Measurements from ENCODE around the gene COL4A6.

Gene COL4A6

DNA sequence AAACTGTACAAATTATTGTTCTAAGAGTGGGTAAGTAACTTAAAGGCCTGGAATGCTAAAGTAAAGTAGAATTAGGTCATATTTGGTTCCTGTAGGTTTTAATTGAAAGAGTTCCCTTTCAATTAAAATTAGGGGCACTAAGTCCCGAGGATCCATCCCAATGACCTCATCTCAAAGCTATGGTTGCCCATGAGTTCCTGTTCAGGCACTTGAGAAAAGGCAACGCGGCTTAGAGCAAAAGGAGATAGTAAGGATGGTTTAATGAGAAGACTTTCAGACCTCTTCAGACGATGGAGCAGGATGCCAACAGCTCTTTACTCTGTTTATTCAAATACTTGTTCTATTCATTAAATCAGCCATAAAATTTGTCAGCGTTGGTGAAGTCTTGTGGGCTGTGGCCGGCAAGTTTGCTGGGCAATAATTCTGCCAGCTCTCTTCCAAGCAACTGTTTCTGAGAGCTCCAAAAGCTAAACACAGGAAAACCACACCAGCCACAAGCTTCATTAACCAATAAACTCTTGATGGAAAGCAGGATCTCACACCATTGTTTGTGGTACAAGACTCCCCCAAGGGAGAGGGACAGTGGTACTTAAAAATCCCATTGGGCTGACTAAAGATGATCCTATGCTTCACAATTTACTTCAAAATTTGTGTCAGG, 167.4 kb downstream of the COL4A6 start:
- no peak for DNase-seq (ENCODE audit: low read depth in 2 of 2)

- no peak for DNase-seq (ENCODE audit: low read depth in 2 of 2)
These were observed 167.9 kb downstream of the COL4A6 start for GRCh38 chrX:108270280-108270679.

GRCh38 chrX:108268434-108269080, 169.7 kb downstream of the COL4A6 start:
- DNase-seq (ENCODE audit: low read depth in 2 of 2) = no peak

DNA sequence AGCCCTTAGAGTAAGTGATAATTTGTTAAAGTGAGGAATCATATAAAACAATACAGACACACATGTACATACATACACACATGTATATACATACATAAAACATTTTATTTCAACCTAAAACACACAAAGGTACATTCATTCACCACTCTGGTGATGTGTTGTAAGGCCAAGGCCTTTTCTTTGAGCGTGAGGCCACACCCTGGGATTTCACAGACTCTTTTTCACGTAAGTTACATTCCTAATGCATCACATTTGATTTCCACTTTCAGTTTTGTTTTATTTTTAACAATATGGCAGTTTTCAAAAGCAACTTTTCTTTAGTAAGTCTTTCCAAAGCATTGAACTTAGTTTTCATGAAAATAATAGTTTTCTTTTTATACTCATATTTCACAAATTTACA, 170.7 kb downstream of the COL4A6 start:
- DNase-seq (ENCODE audit: low read depth in 2 of 2) = no peak

GRCh38 chrX:108264376-108264775, 173.8 kb downstream of the COL4A6 start:
- DNase-seq (ENCODE audit: low read depth in 2 of 2) = no peak

DNA sequence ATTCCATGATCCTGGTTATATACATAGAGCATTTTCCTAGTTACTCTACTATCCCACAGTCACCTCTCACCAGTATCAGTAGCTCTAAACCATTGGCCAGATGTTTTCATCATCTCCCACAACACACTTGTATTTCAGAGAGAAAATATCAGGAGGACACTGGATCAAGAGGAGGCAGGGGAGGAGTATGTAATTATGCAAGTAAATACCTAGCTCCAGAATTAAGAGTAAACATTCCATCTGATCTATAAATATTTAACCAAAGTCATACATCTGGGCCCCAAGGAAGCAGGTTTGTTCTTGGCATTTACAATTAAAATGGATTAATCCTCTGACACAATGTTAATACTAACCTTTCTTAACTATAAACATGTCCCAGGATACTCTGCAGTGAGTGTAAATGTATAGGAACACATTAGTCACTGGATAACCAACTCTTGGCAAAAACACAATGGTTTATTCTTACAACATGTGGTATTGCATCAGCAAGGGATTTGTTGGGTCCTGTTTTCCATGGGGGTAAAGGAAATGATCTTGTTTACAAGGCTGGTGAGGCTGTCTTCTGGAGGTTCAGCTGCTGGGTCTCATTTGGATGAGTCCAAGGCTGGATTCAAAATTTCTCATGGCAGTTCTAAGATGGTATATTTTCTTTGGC, 176.5 kb downstream of the COL4A6 start:
- DNase-seq (ENCODE audit: low read depth in 2 of 2) = no peak

DNA sequence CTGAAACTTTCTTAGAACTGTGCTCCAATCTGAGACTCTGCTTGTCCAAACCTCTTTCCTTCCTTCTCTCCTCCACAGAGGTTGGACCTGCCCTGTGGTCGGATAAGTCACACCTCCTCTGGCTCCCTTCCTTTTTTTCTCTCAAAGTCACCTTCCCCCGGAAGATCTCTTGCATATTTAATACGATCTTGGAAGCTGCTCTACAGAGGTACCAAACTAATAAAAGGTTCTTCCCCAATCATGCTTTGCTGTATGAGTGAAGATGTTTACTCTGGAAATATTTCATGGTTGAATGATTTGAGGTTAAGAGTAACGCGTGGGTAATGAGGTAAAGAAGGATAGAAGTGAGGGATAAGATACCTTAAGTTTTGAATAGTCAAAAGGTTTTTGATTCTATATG, 180.7 kb downstream of the COL4A6 start:
- DNase-seq (ENCODE audit: low read depth in 2 of 2) = no peak

DNA sequence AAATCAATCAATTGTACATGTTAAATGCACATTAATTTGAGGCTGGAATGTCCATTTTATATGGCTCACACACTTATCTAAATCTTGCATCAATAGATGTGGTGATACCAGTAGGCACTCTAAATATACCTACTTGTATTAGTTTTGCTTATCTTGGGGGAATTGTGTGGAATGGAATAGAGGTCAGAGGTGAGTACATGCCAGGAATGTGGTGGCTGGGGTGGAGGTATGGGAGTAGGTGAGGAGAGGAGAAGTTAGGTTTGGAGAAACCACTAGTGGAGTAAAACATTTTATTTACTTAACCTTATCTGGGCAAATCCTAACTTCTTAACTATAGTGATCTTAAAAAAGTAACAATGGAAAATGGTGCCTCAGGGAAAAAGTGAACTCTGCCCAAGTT, 183.6 kb downstream of the COL4A6 start:
- DNase-seq (ENCODE audit: low read depth in 2 of 2) = no peak

GRCh38 chrX:108250654-108251579, 187.3 kb downstream of the COL4A6 start:
- DNase-seq (ENCODE audit: low read depth in 2 of 2) = no peak

DNA sequence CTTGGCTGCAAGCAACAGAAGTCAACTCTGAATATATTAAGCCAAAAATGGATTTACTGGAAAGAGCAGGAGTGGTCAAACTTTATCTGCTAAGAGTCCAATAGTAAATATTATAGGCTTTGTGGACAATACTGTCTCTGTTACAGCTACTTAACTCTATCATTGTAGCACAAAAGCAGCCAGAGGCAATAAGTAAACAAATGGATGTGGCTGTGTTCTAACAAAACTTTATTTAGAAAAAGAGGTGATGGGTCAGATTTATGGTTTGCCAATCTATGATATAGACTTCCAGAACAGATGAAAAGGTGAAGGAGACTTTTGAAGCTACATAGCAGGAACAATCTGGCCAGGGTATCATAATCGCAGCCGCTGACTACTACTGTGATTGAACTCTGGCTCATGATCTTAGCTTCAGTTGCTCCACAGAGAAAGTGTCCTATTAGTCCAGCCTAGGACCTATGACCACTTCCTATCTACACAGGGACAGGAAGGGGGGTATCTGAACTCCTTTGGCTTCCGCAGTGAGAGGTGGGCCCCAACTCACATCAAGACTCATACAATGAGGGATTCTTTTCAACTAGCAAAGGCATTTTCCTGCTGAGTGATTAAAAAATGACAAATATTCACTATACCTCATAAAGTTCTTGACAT, 191.8 kb downstream of the COL4A6 start:
- no peak for DNase-seq (ENCODE audit: low read depth in 2 of 2)

DNA sequence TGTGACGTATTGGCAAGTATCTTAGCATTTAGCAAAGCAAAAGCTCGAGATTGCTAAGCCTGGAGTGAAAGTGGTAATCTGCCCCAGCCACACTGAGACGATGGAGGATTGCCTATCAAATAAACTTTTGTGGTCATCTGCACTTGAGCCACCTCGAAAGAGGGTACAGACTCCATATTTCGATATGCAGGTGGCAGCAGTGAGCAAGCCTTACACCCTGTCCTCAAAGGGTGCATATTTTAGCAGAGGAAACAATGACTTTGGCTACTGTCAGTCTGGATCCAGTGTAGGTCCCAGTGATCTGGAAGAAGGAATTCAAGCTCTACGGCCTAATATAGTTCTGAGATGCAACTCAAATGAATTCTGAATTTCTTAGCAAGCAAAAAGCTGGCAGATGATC, 192.8 kb downstream of the COL4A6 start:
- DNase-seq (ENCODE audit: low read depth in 2 of 2) = no peak

DNA sequence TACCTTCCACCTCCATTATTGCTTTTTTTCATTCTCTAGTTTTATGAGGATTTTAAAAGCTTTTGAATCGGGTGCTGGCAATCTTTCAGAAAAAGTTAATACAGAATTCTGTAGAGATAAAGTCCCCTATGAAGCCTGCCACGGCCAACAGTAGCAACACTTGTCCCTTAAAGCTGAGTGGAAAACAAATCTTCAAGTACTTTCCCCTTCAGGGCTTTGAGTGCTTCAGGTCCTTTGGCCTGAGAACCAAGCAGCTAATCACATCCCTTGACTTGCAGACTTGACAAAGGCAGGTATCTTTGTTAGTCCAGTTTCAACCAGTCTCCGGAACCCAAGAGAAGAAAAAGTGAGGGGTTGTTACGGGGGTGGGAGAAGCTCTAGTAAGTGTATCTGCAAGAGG, 202.2 kb downstream of the COL4A6 start:
- no peak for DNase-seq (ENCODE audit: low read depth in 2 of 2)

DNA sequence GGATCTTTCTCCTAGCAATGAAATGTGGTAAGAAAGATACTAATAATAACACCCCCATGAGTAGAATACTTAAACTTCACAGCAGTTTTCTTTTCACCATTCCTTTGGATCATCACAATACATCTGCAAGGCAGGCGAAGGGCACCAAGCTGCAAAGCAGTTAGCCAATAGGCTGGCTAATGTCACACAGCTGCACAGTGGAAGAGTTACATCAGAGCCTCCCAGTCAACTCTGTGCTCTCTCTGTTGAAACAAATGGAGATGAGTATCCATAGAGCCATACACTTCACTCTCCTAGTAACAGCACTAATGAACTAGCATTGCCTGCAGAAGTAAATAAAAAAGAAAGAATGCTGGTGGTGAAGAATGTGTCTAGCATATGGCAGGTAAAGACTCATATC, 207.6 kb downstream of the COL4A6 start:
- DNase-seq (ENCODE audit: low read depth in 2 of 2) = no peak

GRCh38 chrX:108224727-108225621, 213.2 kb downstream of the COL4A6 start:
- no peak for DNase-seq (ENCODE audit: low read depth in 2 of 2)

DNA sequence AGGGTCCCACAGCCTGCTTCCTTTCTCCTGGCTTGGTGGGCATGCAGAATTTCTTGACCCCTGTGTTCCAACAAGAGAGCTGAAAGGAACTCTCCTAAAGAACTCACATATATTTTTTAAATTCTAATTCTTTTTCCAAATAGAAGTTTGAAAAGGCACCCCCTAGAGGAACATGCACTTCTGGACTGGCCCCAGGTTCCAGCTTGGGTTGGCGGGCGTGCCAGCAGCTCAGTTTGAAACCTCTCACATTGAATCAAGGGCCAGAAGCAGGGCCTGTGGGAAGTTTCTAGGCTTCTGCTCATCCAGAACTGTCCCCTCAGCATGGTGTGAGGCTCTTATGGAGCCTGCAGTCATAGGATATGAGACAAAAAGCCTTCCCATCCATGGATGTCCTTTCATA, 214.0 kb downstream of the COL4A6 start:
- no peak for DNase-seq (ENCODE audit: low read depth in 2 of 2)

DNA sequence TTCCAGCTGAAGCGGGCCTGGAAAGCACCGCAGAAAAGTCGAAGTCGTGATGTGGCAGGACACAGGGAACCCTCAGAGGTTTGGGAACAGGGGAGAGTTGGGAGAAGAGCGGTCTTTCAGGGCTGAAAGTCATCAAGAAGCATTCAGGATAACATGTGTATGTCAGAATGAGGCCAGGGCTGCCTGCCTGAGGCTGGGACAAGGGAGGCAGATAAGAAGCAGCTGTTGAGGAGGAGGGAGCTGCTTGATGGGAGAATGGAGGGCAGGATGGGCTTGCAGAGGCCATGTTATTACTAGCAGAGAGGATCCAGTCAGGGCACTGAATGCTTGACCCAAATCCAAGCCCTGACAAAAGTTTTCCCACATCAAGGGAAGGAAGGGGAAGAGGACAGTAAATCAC, 214.6 kb downstream of the COL4A6 start:
- DNase-seq (ENCODE audit: low read depth in 2 of 2) = no peak

DNA sequence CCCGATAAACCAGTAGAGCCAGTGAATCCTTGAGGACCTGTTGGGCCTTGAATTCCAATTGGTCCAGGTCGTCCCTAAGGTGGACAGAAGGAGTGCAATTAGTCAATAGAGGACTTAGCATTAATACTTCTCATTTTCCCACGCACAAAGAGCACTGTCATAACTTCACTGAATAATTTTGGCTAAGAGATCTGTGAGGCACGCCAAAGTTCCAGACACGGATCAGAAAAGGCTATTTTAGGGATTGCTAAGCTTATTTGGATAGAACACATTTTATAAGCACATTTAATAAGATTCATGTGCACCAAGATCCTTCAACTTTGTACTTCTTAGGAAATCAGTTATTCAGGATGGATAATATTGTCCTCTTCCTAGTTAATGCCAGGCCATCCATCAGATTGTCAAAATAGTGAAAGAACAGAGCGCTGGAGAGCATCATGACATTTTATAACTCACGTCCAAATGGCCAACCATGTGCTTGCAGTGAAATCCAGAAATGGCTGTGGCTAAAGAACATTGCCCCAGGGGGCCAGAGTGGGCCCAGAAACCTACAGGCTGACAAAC, 216.8 kb downstream of the COL4A6 start:
- no peak for DNase-seq (ENCODE audit: low read depth in 2 of 2)

GRCh38 chrX:108219949-108220601, 218.1 kb downstream of the COL4A6 start:
- DNase-seq (ENCODE audit: low read depth in 2 of 2) = no peak

DNA sequence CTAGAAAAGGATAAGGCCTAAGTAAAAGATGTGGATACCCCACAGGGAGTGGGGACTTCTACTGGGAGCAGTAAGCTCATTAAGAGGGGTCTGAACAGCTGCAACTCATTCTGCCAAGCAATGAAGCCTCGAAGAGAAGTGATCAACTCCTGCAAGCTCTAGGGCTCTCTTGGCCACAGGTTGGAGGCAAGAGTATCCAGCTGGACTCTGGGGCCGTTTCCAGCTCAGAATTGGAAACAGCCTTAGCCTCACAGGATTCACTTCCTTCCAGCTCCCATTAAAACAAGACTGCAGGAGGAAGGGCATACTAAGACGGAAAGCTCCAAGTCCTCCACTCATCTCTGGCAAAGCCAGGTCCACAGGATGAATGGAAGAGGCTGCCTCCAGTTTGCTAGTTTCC, 220.3 kb downstream of the COL4A6 start:
- DNase-seq (ENCODE audit: low read depth in 2 of 2) = no peak

All from fibroblast of skin of left biceps (primary cell).